ENCODE data around the gene TWNK. TPM values are rescaled to one million over a fixed set of nuclear protein-coding genes. Genes with fewer than 3 reads are reported as not detected.

Gene TWNK
- total RNA-seq, 1 donor from 2014 or later, result 5.2 TPM

- DNase-seq (ENCODE audit: low read depth), result no peak
- TF ChIP-seq, protein P1, sequence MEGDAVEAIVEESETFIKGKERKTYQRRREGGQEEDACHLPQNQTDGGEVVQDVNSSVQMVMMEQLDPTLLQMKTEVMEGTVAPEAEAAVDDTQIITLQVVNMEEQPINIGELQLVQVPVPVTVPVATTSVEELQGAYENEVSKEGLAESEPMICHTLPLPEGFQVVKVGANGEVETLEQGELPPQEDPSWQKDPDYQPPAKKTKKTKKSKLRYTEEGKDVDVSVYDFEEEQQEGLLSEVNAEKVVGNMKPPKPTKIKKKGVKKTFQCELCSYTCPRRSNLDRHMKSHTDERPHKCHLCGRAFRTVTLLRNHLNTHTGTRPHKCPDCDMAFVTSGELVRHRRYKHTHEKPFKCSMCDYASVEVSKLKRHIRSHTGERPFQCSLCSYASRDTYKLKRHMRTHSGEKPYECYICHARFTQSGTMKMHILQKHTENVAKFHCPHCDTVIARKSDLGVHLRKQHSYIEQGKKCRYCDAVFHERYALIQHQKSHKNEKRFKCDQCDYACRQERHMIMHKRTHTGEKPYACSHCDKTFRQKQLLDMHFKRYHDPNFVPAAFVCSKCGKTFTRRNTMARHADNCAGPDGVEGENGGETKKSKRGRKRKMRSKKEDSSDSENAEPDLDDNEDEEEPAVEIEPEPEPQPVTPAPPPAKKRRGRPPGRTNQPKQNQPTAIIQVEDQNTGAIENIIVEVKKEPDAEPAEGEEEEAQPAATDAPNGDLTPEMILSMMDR (conservative IDR thresholded peaks at IDR 0.05; ENCODE audit: low read depth, low read length), result no peak
- no peak overlapping the region for H3K4me3 ChIP-seq (ENCODE audit: low read depth, low read length)
Observed at GRCh38 chr10:101035916-101036702, 48.8 kb downstream of the TWNK start.

- no peak for DNase-seq (ENCODE audit: low read depth)
- TF ChIP-seq, protein P1 (conservative IDR thresholded peaks at IDR 0.05; ENCODE audit: low read depth, low read length), result no peak
- H3K4me3 ChIP-seq (ENCODE audit: low read depth, low read length), result no peak overlapping the region
Observed at GRCh38 chr10:101036726-101037125, 49.4 kb downstream of the TWNK start.

DNA sequence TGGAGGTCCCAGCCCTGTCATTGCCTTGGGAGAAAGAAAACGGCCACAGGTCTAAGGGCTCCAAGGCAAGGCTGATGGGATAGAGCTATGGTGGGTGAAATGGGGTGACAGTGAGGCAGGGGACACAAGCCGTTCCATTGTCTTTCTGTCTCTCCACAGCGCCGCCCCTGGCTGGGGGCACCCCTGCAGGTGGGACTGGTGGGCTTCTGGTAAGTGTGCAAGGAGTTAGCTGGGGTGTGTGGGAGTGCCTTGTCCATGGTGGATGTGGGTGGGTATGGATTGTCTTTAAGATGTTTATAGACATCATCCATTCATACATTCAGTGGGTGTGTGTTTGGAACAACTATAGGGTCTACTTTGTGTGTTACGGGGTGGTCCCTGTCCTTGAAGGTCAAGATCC lies 51.1 kb downstream of the TWNK start:
- DNase-seq (ENCODE audit: low read depth), result no peak
- no peak overlapping the region for H3K4me3 ChIP-seq (ENCODE audit: low read depth, low read length)
- TF ChIP-seq, protein P1 (conservative IDR thresholded peaks at IDR 0.05; ENCODE audit: low read depth, low read length), result no peak

DNA sequence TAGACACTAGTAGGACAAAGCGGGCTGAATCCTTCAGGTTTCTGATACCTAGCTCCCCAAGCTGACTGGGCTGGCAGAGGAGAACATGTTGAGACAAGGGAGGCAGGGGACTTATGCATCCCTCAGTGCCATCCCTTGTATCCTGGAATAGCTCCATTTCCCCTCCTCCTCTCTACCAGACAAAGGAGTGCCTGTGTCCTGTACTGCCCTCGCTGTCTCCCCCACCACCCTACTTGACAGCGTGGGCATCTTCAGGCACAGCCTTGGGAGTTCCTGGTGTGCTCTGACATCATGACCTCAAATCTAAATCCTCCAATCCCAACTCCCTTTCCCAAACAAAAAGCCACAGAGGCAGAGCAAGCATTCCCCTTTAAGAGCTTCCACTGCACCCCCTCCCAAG lies 52.7 kb downstream of the TWNK start:
- no peak for DNase-seq (ENCODE audit: low read depth)
- TF ChIP-seq, protein P1 (conservative IDR thresholded peaks at IDR 0.05; ENCODE audit: low read depth, low read length), result no peak
- no peak overlapping the region for H3K4me3 ChIP-seq (ENCODE audit: low read depth, low read length)

- TF ChIP-seq, protein P1 (conservative IDR thresholded peaks at IDR 0.05; ENCODE audit: low read depth, low read length), result no peak
- no peak for DNase-seq (ENCODE audit: low read depth)
- no peak overlapping the region for H3K4me3 ChIP-seq (ENCODE audit: low read depth, low read length)
Observed at GRCh38 chr10:101040851-101041250, 53.5 kb downstream of the TWNK start.

- DNase-seq (ENCODE audit: low read depth), result no peak
- TF ChIP-seq, protein P1 (conservative IDR thresholded peaks at IDR 0.05; ENCODE audit: low read depth, low read length), result peak; percentile 88
- H3K4me3 ChIP-seq (ENCODE audit: low read depth, low read length), result no peak overlapping the region
Observed at GRCh38 chr10:101041252-101041761, 54.0 kb downstream of the TWNK start.

DNA sequence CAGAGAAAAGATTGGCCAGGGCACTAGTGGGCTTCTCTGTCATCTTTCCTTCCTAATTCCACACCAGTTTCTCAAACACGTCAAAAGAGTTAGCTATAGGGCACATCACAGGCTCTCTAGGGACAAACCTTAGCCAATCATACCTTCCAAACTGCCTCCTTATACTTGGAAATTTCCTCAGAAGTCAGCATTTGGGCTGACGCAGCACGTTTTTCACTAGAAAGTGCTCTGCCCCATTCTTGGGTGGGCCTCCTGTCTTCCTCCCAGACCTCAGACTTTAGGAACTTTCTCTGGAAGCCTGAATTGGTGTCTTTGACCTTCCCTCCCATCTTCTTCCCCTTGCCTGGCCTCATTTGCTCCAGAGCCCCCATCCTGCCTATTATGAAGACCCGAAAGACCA lies 54.8 kb downstream of the TWNK start:
- TF ChIP-seq, protein P1 (conservative IDR thresholded peaks at IDR 0.05; ENCODE audit: low read depth, low read length), result no peak
- H3K4me3 ChIP-seq (ENCODE audit: low read depth, low read length), result peak overlapping the region; percentile 60
- DNase-seq (ENCODE audit: low read depth), result no peak
